HG03103 (cell line): Measurements from ENCODE around the gene NAALADL1.
"Not testable (repeated sequence)": the region's sequence is repeated elsewhere in the genome, so short reads cannot be mapped to it uniquely, and the experiment has no call there.

Experiments used
- ATAC-seq: cut with Tn5 transposase; IDR thresholded peaks from one replicate; pipeline ENCODE4 v1.9.1; 2021; ENCODE audit warnings: low read depth; ENCODE audit not compliant: unreplicated experiment

Gene NAALADL1

DNA sequence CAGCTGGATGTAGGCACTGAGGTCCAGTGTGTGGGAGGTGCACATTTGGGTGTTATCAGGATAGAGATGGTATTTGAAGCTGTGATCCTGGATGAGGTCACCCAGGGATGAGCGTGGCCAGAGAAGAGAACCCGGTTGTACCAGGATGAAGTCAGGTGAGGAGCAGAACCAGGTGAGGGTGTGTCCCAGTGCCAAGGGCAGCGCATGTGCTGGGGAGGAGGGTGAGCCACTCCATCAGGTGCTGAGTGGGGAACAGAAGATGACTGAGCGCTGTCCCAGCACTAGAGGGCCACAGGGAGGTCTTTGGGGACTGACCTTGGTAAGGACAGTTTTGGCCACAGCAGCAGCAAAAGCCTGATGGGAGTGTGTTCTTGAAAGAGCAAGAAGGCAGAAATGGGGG, 41.6 kb downstream of the NAALADL1 start:
- no peak for ATAC-seq

GRCh38 chr11:65014726-65015227, 43.6 kb downstream of the NAALADL1 start:
- ATAC-seq: peak; percentile 8

GRCh38 chr11:65013888-65014725, 44.2 kb downstream of the NAALADL1 start, which contains the start of gene ARL2:
Gene ARL2 (plus strand): TSS chr11:65014160. CDS start chr11:65014208, 48 bp downstream.
- ATAC-seq: peak; percentile 72

DNA sequence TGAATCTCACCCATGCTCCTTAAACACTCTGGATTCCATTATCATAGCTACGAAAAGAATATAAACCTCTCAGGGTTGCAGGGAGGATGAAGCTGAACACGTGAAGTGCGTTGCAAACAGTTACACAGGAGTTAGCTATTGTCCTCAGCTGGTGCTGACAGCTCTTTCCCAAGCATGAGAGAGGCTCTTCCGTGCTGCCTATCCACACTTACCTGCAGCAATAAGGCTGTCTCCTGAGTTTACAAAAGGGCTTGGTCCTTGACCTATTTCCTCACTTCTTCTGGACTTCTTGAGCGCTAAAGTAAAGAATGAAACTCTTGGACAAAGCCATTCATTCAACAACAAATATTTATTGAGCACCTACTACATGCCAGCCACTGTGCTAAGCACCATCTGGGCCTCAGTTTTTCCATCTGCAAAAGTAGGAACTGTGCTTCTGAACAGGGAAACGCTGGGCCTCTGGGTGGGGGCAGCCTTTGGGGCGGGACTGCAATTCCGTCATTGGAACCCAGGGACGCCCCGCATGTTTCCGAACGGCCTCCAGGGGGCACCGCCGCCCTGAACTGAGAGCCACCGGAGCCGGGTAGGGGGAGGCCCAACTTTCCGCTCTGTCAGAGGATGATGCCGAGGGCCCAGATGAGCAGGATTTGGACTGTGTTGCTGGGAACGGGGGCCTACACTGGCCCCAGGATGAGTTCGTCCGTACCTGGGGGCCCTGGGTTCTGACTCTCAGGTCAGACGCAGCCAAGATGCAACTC, 45.0 kb downstream of the NAALADL1 start:
- peak; percentile 54 for ATAC-seq

DNA sequence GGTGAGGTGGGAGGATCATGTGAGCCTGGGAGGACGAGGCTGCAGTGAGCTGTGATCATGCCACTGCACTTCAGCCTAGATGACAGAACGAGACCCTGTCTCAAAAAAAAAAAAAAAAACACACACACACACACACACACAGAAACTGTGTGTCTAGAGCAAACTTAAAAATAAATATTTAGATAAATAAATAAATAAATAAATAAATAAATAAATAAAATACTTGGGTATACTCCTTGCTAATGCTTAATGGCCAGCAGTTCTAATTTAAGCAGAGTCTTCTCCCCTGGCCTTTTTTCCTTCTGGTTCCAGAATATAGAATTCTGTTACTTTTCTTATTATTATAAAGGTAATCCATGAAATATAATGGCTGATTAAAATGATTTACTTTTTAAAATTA, 49.5 kb downstream of the NAALADL1 start:
- no peak for ATAC-seq

- ATAC-seq: no peak
These were observed 50.3 kb downstream of the NAALADL1 start for GRCh38 chr11:65008016-65008415.

DNA sequence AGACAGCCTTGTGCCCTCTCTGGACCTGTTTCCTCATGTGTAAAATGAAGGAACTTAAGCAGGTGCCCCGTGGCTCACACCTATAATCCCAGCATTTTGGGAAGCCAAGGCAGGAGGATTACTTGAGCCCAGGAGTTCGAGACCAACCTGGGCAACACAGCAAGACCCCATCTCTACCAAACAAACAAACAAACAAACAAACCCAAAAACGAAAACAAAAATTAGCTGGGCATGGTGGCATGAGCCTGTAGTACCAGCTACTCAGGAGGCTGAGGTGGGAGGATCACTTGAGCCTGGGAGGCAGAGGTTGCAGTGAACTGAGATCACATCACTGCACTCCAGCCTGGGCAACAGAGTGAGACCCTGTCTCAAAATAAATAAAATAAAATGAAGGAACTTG, 54.4 kb downstream of the NAALADL1 start:
- ATAC-seq: not testable (repeated sequence)

GRCh38 chr11:65003282-65003681, 55.1 kb downstream of the NAALADL1 start:
- ATAC-seq: no peak

DNA sequence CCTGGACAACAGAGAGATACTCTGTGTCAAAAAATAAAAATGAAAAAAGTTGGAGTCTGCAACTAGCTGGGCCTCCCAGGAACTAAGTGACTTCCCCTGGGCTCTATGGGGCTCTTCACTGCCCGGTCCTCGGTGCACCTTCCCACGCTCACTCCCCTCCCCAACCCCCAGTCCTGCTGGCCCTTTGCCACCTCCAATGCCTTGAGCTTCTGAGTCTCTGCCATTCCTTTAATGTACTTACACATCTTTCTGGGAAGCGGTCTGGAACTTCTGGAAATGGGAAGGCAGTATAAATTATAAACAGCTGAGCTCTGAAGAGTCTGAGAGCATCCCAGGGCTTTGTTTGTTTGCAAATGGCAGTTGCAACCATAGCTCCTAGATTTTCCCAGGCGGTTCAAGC, 55.6 kb downstream of the NAALADL1 start:
- no peak for ATAC-seq

GRCh38 chr11:64999478-64999877, 58.9 kb downstream of the NAALADL1 start:
- ATAC-seq: no peak

GRCh38 chr11:64998690-64999431, 59.5 kb downstream of the NAALADL1 start:
- ATAC-seq: no peak

DNA sequence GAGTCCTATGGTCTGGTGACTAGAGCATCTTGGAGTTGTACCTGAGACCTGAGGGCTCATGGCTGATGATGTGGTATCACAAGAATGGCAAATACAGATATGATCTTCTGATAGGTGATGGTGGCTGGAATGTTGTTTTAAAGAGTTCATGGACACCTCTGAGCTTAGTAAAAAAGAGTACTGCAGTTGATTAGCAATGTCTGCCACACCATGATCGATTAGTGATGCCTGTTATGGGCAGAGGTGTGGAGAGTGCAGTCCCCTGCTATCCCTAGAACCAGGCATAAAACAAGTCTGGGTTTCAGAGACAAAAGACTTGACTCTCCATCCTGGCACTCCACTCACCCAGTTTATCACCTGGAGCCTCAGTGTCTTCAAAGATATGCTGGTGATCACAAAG, 60.2 kb downstream of the NAALADL1 start:
- no peak for ATAC-seq

- no peak for ATAC-seq
These were observed 61.5 kb downstream of the NAALADL1 start, which contains the start of gene BATF2 for GRCh38 chr11:64996710-64997380. Gene BATF2 (minus strand): TSS chr11:64996971. CDS start chr11:64996914, 57 bp downstream.

GRCh38 chr11:64996327-64996709, 62.0 kb downstream of the NAALADL1 start:
- no peak for ATAC-seq
